Brain microvascular endothelial cell (primary cell): ENCODE measurements around the gene MARCKS.

Source experiments
- DNase-seq: peaks from one replicate; pipeline ENCODE4 v3.0.0-alpha.2; 2020
- H3K27ac ChIP-seq: fragments of 250-450 bp; sonication (Bioruptor Pico); 2 replicates; pipeline ENCODE4 v1.5.1; 2020; ENCODE audit warnings: mild to moderate bottlenecking, moderate library complexity
- H3K27me3 ChIP-seq: fragments of 250-450 bp; sonication (Bioruptor Pico); replicated peaks from 2 replicates; pipeline ENCODE4 v1.5.1; 2020; ENCODE audit warnings: mild to moderate bottlenecking
- H3K36me3 ChIP-seq: fragments of 250-450 bp; sonication (Bioruptor Pico); replicated peaks from 2 replicates; pipeline ENCODE4 v1.5.1; 2020; ENCODE audit warnings: mild to moderate bottlenecking
- H3K4me3 ChIP-seq: 2 replicates; pipeline ENCODE4 v1.5.1; 2011; ENCODE audit warnings: low read depth, mild to moderate bottlenecking, control low read depth, low read length, moderate library complexity
- in situ Hi-C: cut with HindIII; loops from 2 replicates; pipeline ENCODE4 v1.10.0; 2017; ENCODE audit warnings: low sequenced_read_pairs, low pct_ligation_motif_present
- TF ChIP-seq, protein P1 (sequence below): IDR thresholded peaks from 2 replicates; pipeline ENCODE4 v1.5.1; 2011; ENCODE audit warnings: low read depth, mild to moderate bottlenecking, moderate library complexity, low read length, control low read depth, inconsistent platforms; ENCODE audit errors: missing control alignments

Gene MARCKS

GRCh38 chr6:113820761-113821160, 36.4 kb upstream of the MARCKS start:
- no peaks in the 10 kb centered on the region for H3K27me3 ChIP-seq
- in situ Hi-C loops: no loop called here
- TF ChIP-seq, protein P1, sequence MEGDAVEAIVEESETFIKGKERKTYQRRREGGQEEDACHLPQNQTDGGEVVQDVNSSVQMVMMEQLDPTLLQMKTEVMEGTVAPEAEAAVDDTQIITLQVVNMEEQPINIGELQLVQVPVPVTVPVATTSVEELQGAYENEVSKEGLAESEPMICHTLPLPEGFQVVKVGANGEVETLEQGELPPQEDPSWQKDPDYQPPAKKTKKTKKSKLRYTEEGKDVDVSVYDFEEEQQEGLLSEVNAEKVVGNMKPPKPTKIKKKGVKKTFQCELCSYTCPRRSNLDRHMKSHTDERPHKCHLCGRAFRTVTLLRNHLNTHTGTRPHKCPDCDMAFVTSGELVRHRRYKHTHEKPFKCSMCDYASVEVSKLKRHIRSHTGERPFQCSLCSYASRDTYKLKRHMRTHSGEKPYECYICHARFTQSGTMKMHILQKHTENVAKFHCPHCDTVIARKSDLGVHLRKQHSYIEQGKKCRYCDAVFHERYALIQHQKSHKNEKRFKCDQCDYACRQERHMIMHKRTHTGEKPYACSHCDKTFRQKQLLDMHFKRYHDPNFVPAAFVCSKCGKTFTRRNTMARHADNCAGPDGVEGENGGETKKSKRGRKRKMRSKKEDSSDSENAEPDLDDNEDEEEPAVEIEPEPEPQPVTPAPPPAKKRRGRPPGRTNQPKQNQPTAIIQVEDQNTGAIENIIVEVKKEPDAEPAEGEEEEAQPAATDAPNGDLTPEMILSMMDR: no peak
- H3K4me3 ChIP-seq: no peak overlapping the region
- no peak overlapping the region for H3K27ac ChIP-seq
- no peak for DNase-seq
- no peaks in the 10 kb centered on the region for H3K36me3 ChIP-seq

- no peak overlapping the region for H3K27ac ChIP-seq
- in situ Hi-C loops: no loop called here
- no peak overlapping the region for H3K4me3 ChIP-seq
- no peak for DNase-seq
- H3K36me3 ChIP-seq: no peaks in the 10 kb centered on the region
- TF ChIP-seq, protein P1: no peak
- H3K27me3 ChIP-seq: no peaks in the 10 kb centered on the region
These were observed 35.7 kb upstream of the MARCKS start for GRCh38 chr6:113821445-113821844.

DNA sequence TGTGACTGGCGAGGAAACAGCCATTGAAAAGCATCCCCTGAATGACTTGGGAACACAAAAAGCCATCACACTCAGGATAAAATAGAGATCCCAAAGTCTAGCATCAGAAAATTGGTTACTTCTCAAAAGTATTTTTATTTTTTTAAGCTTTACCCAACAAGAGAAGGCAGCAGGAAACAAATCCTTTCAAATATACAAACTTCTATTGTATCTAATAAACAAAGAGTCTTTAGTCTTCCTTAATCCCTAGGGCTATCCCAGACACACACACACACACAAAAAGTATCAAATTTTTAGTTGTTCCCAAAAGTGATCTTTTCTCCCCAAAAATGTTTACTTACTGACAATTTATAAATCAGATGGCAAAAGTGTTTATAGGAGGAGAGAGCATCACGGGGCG, 33.2 kb upstream of the MARCKS start:
- H3K27ac ChIP-seq: no peak overlapping the region
- no peak overlapping the region for H3K4me3 ChIP-seq
- no peaks in the 10 kb centered on the region for H3K27me3 ChIP-seq
- TF ChIP-seq, protein P1: no peak
- in situ Hi-C loops: no loop called here
- DNase-seq: no peak
- no peaks in the 10 kb centered on the region for H3K36me3 ChIP-seq

DNA sequence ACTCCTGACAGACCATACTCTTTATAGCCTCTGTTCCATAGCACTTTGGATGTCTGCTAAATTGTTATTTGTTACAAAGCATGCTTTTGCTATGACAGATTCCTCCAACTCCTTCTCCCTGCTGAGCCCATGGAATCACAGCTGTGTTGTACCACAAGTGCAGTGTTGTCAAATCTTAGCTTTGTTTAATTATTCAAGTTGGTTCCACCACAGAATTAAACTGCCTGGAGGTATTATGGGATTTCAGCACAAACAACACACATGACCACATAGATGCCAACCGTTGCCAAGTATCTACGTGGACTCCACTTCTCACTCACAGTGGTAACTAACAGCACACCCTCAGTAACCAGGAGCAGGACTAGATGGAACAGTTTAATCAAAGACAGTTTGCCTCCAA, 32.7 kb upstream of the MARCKS start:
- Histone ChIP-seq H3K4me3 (no peak overlapping the region), H3K36me3 (no peaks in the 10 kb centered on the region), H3K27ac (no peak overlapping the region), H3K27me3 (no peaks in the 10 kb centered on the region)
- TF ChIP-seq, protein P1: no peak
- DNase-seq: no peak
- in situ Hi-C loops: no loop called here

GRCh38 chr6:113824866-113825265, 32.3 kb upstream of the MARCKS start:
- Histone ChIP-seq H3K27ac (no peak overlapping the region), H3K27me3 (no peaks in the 10 kb centered on the region), H3K36me3 (no peaks in the 10 kb centered on the region), H3K4me3 (no peak overlapping the region)
- TF ChIP-seq, protein P1: no peak
- DNase-seq: no peak
- in situ Hi-C loops: no loop called here

GRCh38 chr6:113825781-113826180, 31.4 kb upstream of the MARCKS start:
- Histone ChIP-seq H3K36me3 (no peaks in the 10 kb centered on the region), H3K27ac (no peak overlapping the region), H3K4me3 (no peak overlapping the region), H3K27me3 (no peaks in the 10 kb centered on the region)
- DNase-seq: peak; percentile 57
- TF ChIP-seq, protein P1: no peak
- in situ Hi-C loops: no loop called here
